NT2/D1 (cell line): Measurements from ENCODE around the gene ADAMTS19.

Experiments used
- DNase-seq: peaks from one replicate; pipeline ENCODE4 v3.0.0-alpha.2; 2011; ENCODE audit warnings: low read depth, low spot score
- H3K27me3 ChIP-seq: 2 replicates; pipeline ENCODE4 v1.6.0; 2011; ENCODE audit warnings: mild to moderate bottlenecking; ENCODE audit not compliant: insufficient read length, insufficient read depth
- H3K36me3 ChIP-seq: 2 replicates; pipeline ENCODE4 v1.6.1; 2011; ENCODE audit warnings: mild to moderate bottlenecking, low read length, mixed read lengths; ENCODE audit not compliant: insufficient read depth, insufficient read length
- H3K4me1 ChIP-seq: 2 replicates; pipeline ENCODE4 v1.5.1; 2011; ENCODE audit not compliant: insufficient read depth, insufficient read length
- H3K4me3 ChIP-seq: 2 replicates; pipeline ENCODE4 v1.5.1; 2011; ENCODE audit warnings: low read depth; ENCODE audit not compliant: insufficient read length
- H3K9ac ChIP-seq: 2 replicates; pipeline ENCODE4 v1.6.0; 2011; ENCODE audit warnings: low read depth; ENCODE audit not compliant: insufficient read length
- H3K9me3 ChIP-seq: 2 replicates; pipeline ENCODE4 v1.5.1; 2011; ENCODE audit warnings: mild to moderate bottlenecking, low read length; ENCODE audit not compliant: insufficient read depth
- SUZ12 ChIP-seq: IDR thresholded peaks from 2 replicates; pipeline ENCODE4 v1.6.1; 2011; ENCODE audit not compliant: insufficient read length, insufficient read depth; ENCODE audit errors: extremely low read depth
- YY1 ChIP-seq: IDR thresholded peaks from 2 replicates; pipeline ENCODE4 v1.6.1; 2011; ENCODE audit not compliant: insufficient read length, insufficient read depth
- ZNF274 ChIP-seq: IDR thresholded peaks from 2 replicates; pipeline ENCODE4 v1.6.1; 2011; ENCODE audit warnings: mild to moderate bottlenecking, low read depth, low read length

The ADAMTS19 gene

DNA sequence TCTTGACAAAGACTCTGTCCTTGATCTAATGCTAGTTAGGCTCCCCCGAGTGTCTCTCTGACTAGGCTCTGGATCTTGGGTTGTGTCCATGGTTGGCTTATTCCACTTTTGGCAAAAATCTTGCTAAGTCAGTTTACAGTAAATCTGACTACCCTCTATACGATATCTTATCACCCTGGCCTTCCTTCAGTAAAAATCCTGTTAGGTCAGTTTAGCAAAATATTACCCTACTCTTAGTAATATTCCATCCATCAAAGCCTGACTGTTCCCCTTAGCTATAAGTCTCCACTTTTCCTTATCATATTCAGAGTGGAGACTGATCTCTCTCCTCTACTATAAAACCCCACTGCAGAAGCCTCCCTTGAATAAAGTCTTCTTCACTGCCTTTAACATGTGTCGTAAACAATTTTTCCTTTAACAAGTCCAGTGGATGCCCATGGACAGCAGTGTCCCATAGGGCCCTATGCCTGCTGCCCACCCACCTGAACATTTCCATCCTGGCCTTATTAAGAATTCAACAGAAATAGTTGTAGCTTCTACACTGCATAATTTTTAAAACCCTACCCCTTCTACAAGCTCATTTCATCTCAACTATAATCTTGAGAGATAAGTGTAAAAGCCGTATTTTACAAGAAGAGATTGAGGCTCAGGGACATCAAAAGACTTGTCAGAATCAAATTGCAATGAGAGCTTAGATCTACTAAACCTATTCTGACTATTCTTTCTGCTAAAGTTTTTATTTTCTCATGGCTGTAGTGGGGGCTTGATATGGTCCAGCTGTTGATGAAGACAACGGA is 310.1 kb downstream of the ADAMTS19 start:
- TF ChIP-seq ZNF274 (no peak), SUZ12 (no peak), YY1 (no peak)
- no peaks in the 10 kb centered on the region for H3K36me3 ChIP-seq
- H3K4me3 ChIP-seq, result no peak overlapping the region
- H3K9ac ChIP-seq, result no peak overlapping the region
- no peaks in the 10 kb centered on the region for H3K9me3 ChIP-seq
- no peak for DNase-seq
- no peaks in the 10 kb centered on the region for H3K4me1 ChIP-seq
- no peaks in the 10 kb centered on the region for H3K27me3 ChIP-seq

DNA sequence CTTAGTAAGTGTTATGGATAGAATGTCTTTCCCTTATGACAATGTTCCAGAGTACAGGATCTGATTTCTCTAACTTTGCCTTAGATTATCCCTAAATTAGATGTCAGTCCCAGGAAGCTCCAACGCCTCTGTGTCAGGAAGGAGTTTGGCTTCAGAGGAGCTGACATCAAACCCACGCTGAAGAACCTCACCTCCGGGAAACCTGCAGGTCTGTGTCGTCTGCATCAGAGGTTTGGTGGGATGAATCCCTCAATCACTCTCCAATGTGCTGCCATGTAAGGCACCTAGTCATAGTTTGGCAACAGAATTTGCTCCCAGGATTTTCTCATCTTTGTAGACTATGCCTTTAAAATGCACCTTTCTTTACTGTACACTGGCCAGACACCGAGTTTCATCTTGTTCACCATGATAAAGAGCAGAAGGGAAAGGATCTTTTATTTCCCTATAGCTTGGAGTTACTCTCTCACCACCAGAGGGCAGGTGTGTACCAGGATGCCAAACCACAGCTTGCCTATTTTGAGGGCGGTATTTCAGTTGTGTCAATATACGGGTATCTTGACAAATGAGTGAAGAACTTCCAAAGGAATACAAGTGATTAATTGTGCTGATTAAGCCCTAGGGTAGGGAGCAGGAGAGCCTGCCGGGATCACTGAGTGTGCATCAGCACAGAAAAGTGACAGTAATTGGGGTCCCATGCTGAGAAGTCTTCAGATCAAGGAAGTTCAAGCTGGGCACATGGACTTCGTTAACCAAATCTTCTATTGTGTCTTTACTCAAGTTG is 311.1 kb downstream of the ADAMTS19 start:
- H3K27me3 ChIP-seq, result no peaks in the 10 kb centered on the region
- H3K9ac ChIP-seq, result no peak overlapping the region
- no peaks in the 10 kb centered on the region for H3K9me3 ChIP-seq
- DNase-seq, result peak; percentile 23
- no peak overlapping the region for H3K4me3 ChIP-seq
- no peaks in the 10 kb centered on the region for H3K36me3 ChIP-seq
- TF ChIP-seq YY1, result no peak
- no peak for TF ChIP-seq ZNF274
- no peak for TF ChIP-seq SUZ12
- no peaks in the 10 kb centered on the region for H3K4me1 ChIP-seq

DNA sequence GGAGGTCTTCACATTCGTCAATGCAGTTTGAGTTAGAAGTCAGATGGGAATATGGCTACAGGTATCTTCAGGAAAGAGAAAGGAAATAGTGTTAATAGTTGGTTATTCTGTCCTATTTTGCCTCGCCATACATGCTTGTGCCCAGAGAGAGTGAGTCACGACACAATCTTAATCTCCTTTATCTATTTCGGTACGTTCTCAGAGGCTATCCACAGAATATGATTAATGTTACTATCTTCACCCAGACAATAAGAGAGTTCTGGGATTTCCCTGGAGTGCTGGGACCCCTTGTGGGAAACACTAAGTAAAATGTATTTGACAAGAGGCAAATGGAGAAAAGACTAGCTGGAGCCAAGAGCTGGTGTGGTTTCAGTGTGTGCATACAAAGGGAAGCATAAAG is 313.3 kb downstream of the ADAMTS19 start:
- H3K4me3 ChIP-seq, result no peak overlapping the region
- no peak overlapping the region for H3K9ac ChIP-seq
- no peaks in the 10 kb centered on the region for H3K36me3 ChIP-seq
- no peaks in the 10 kb centered on the region for H3K9me3 ChIP-seq
- H3K4me1 ChIP-seq, result no peaks in the 10 kb centered on the region
- TF ChIP-seq SUZ12 (no peak), YY1 (no peak), ZNF274 (no peak)
- no peaks in the 10 kb centered on the region for H3K27me3 ChIP-seq
- DNase-seq, result no peak

DNA sequence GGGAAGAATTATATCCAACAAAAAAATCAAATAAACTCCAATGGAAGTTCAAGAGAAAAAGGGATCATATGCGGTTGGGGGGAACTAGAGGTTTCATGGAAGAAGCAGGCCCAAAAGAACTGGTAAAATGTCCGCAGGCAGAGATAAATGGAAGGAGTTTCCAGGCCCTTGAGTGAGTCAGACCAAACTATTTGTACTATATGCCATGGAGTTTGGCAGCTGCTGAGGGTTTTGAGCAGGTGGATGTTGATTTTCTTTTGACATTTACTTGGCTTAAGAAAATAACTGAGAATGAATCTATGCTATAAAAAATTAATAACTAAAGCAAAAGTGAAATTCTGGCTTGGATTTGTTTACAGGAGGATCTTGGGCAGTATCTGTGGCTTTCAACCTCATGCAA is 321.5 kb downstream of the ADAMTS19 start:
- no peak for TF ChIP-seq ZNF274
- no peak for TF ChIP-seq YY1
- TF ChIP-seq SUZ12, result no peak
- no peak for DNase-seq
- Histone ChIP-seq H3K4me1 (no peaks in the 10 kb centered on the region), H3K4me3 (no peak overlapping the region), H3K9me3 (no peaks in the 10 kb centered on the region), H3K27me3 (no peaks in the 10 kb centered on the region), H3K9ac (no peak overlapping the region), H3K36me3 (no peaks in the 10 kb centered on the region)
